C4-2B (cell line): ENCODE results near the gene LRRC15.

Experiments used
- H3K27ac ChIP-seq: fragments of 450-650 bp; 2 replicates; pipeline ENCODE4 v1.5.1; 2017
- CTCF ChIP-seq: fragments of 450-650 bp; conservative IDR thresholded peaks from 2 replicates; pipeline ENCODE4 v1.5.1; 2017; ENCODE audit warnings: mild to moderate bottlenecking
- ZFX ChIP-seq: fragments of 450-650 bp; IDR thresholded peaks from 2 replicates; pipeline ENCODE4 v1.6.1; 2017

Gene LRRC15

GRCh38 chr3:194343561-194343893 is 26.0 kb downstream of the LRRC15 start:
- TF ChIP-seq CTCF (no peak; the same call in 1 of the 2 replicates), ZFX (no peak)
- no peak overlapping the region for H3K27ac ChIP-seq

- no peak overlapping the region for H3K27ac ChIP-seq
- TF ChIP-seq CTCF, result no peak
- no peak for TF ChIP-seq ZFX
These were observed 26.5 kb downstream of the LRRC15 start for GRCh38 chr3:194342861-194343560.

- TF ChIP-seq CTCF, result no peak
- no peak for TF ChIP-seq ZFX
- H3K27ac ChIP-seq, result no peak overlapping the region
These were observed 28.7 kb downstream of the LRRC15 start for GRCh38 chr3:194340757-194341400.

- H3K27ac ChIP-seq, result no peak overlapping the region
- no peak for TF ChIP-seq ZFX
- no peak for TF ChIP-seq CTCF
These were observed 29.7 kb downstream of the LRRC15 start for GRCh38 chr3:194339840-194340239.

- TF ChIP-seq CTCF (peak; percentile 25), ZFX (no peak)
- no peak overlapping the region for H3K27ac ChIP-seq
These were observed 30.2 kb downstream of the LRRC15 start for GRCh38 chr3:194339356-194339755.

GRCh38 chr3:194337965-194338753 is 31.4 kb downstream of the LRRC15 start:
- H3K27ac ChIP-seq, result no peak overlapping the region

More at GRCh38 chr3:194337965-194338753, 31.4 kb downstream of the LRRC15 start:
- TF ChIP-seq CTCF, result no peak
